ENCODE measurements around the gene PCCB.
"Not testable (repeated sequence)": the region's sequence is repeated elsewhere in the genome, so short reads cannot be mapped to it uniquely, and the experiment has no call there.

The PCCB gene

GRCh38 chr3:136326316-136326715, 76.2 kb downstream of the PCCB start:
- no peak for TF ChIP-seq POLR2A (IDR thresholded peaks at IDR 0.05; ENCODE audit: low read depth, low read length)
- DNase-seq (ENCODE audit: insufficient read length, low spot score) (no peak), FAIRE-seq (no peak)

GRCh38 chr3:136327671-136328070, 77.5 kb downstream of the PCCB start:
- no peak for TF ChIP-seq POLR2A (IDR thresholded peaks at IDR 0.05; ENCODE audit: low read depth, low read length)
- DNase-seq (ENCODE audit: insufficient read length, low spot score) (no peak), FAIRE-seq (no peak)

GRCh38 chr3:136329593-136329992, 79.5 kb downstream of the PCCB start:
- no peak for DNase-seq (ENCODE audit: insufficient read length, low spot score)
- TF ChIP-seq POLR2A (IDR thresholded peaks at IDR 0.05; ENCODE audit: low read depth, low read length), result no peak

GRCh38 chr3:136330900-136331299, 80.8 kb downstream of the PCCB start:
- FAIRE-seq (no peak), DNase-seq (ENCODE audit: insufficient read length, low spot score) (no peak)
- no peak for TF ChIP-seq POLR2A (IDR thresholded peaks at IDR 0.05; ENCODE audit: low read depth, low read length)

More at GRCh38 chr3:136329593-136329992, 79.5 kb downstream of the PCCB start:
- no peak for FAIRE-seq

GRCh38 chr3:136332302-136332701, 82.2 kb downstream of the PCCB start:
- FAIRE-seq, result no peak
- no peak for DNase-seq (ENCODE audit: insufficient read length, low spot score)
- TF ChIP-seq POLR2A (IDR thresholded peaks at IDR 0.05; ENCODE audit: low read depth, low read length), result no peak

- FAIRE-seq, result no peak
- no peak for TF ChIP-seq POLR2A (IDR thresholded peaks at IDR 0.05; ENCODE audit: low read depth, low read length)
- DNase-seq (ENCODE audit: insufficient read length, low spot score), result no peak
Measured at GRCh38 chr3:136332776-136333175, 82.6 kb downstream of the PCCB start.

- FAIRE-seq (no peak), DNase-seq (ENCODE audit: insufficient read length, low spot score) (no peak)
- TF ChIP-seq POLR2A (IDR thresholded peaks at IDR 0.05; ENCODE audit: low read depth, low read length), result no peak
Measured at GRCh38 chr3:136334209-136334608, 84.1 kb downstream of the PCCB start.

GRCh38 chr3:136334726-136335125, 84.6 kb downstream of the PCCB start:
- FAIRE-seq; DNase-seq (ENCODE audit: insufficient read length, low spot score): not testable (repeated sequence)

- FAIRE-seq (no peak), DNase-seq (ENCODE audit: insufficient read length, low spot score) (no peak)
Measured at GRCh38 chr3:136336329-136337100, 86.4 kb downstream of the PCCB start.

GRCh38 chr3:136343446-136343845, 93.3 kb downstream of the PCCB start:
- no peak for TF ChIP-seq POLR2A (IDR thresholded peaks at IDR 0.05; ENCODE audit: low read depth, low read length)
- DNase-seq (ENCODE audit: insufficient read length, low spot score) (no peak), FAIRE-seq (no peak)

More at GRCh38 chr3:136336329-136337100, 86.4 kb downstream of the PCCB start:
- TF ChIP-seq POLR2A (IDR thresholded peaks at IDR 0.05; ENCODE audit: low read depth, low read length), result no peak

- peak; percentile 97 for FAIRE-seq
- peak; percentile 36 for DNase-seq (ENCODE audit: insufficient read length, low spot score)
- no peak for TF ChIP-seq POLR2A (IDR thresholded peaks at IDR 0.05; ENCODE audit: low read depth, low read length)
Measured at GRCh38 chr3:136343873-136344555, 93.9 kb downstream of the PCCB start.

- FAIRE-seq, result no peak
Measured at GRCh38 chr3:136346486-136346885, 96.3 kb downstream of the PCCB start.

GRCh38 chr3:136350132-136350531, 100.0 kb downstream of the PCCB start:
- peak; percentile 90 for FAIRE-seq
- no peak for TF ChIP-seq POLR2A (IDR thresholded peaks at IDR 0.05; ENCODE audit: low read depth, low read length)
- DNase-seq (ENCODE audit: insufficient read length, low spot score), result peak; percentile 30

More at GRCh38 chr3:136346486-136346885, 96.3 kb downstream of the PCCB start:
- TF ChIP-seq POLR2A (IDR thresholded peaks at IDR 0.05; ENCODE audit: low read depth, low read length), result no peak
- DNase-seq (ENCODE audit: insufficient read length, low spot score), result no peak

GRCh38 chr3:136350557-136350956, 100.4 kb downstream of the PCCB start:
- DNase-seq (ENCODE audit: insufficient read length, low spot score) (no peak), FAIRE-seq (peak; percentile 33)
- TF ChIP-seq POLR2A (IDR thresholded peaks at IDR 0.05; ENCODE audit: low read depth, low read length), result no peak

GRCh38 chr3:136351351-136351750, 101.2 kb downstream of the PCCB start:
- no peak for TF ChIP-seq POLR2A (IDR thresholded peaks at IDR 0.05; ENCODE audit: low read depth, low read length)
- DNase-seq (ENCODE audit: insufficient read length, low spot score) (no peak), FAIRE-seq (no peak)
